Measurements from ENCODE around the gene DIAPH2.

DNA sequence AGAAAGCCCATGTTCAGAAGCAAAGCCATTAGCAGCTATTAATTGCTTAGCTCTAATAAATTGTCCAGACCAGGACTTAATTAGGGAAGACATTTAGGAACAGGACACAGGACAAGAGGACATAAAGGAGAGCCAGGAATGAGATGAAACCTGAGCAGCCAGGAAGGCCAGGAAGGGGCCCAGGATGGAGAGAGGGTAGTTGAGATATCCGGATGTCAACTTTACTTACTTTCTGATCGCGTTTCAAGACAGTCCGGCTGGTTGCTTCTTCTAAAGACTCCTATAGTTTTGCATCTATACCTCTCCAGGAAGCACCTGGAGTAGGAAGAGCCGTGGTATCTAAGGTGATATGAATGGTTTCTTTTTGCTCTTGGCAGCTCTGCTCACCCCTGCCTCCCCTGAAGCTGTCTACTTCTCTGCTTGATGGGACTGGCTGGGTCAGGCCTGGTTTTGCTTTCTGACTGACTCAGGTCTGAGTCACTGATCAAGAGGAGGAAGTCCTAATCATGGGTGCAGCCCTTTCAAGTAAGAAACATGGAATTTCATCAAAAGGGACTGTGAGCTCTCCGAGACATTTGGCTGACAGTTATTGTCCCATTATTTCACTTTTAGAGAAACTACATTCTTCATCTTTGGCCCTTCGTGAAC is 932.4 kb downstream of the DIAPH2 start:
- TF ChIP-seq POLR2A (IDR thresholded peaks at IDR 0.05; ENCODE audit: low read depth, low read length) (no peak), POLR2AphosphoS5 (IDR thresholded peaks at IDR 0.05; ENCODE audit: low read depth, low read length) (no peak)

Data from GM12892 (cell line).